Measurements from ENCODE around the gene KCNH3.

DNA sequence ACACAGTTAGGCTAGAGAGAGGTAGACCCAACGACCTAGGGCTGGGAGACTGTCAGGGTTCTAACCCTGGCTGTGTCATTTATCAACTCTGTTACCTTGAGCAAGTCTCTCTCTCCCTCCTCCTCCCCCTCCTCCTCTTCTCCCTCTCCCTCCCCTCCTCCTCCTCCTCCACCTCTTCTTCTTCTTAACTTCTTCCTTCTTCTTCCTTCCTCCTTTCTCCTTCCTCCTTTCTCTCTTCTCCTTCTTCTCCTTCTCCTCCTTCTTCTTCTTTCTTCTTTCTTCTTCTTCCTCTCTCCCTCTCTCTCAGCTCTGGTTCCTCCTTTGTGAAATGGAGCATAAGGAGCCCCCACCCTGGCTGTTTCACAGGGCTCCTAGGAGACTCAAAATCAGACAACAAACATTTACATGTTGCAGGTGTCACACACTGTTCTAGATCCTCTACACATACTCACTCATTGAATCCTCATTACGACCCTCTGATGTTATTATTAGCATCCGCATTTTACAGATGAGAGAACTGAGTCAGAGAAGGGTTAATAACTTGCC lies 2.2 kb upstream of the KCNH3 start:
- TF ChIP-seq, protein P1, sequence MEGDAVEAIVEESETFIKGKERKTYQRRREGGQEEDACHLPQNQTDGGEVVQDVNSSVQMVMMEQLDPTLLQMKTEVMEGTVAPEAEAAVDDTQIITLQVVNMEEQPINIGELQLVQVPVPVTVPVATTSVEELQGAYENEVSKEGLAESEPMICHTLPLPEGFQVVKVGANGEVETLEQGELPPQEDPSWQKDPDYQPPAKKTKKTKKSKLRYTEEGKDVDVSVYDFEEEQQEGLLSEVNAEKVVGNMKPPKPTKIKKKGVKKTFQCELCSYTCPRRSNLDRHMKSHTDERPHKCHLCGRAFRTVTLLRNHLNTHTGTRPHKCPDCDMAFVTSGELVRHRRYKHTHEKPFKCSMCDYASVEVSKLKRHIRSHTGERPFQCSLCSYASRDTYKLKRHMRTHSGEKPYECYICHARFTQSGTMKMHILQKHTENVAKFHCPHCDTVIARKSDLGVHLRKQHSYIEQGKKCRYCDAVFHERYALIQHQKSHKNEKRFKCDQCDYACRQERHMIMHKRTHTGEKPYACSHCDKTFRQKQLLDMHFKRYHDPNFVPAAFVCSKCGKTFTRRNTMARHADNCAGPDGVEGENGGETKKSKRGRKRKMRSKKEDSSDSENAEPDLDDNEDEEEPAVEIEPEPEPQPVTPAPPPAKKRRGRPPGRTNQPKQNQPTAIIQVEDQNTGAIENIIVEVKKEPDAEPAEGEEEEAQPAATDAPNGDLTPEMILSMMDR (conservative IDR thresholded peaks at IDR 0.05 in 1 of 2, IDR thresholded peaks at IDR 0.05 in 1 of 2; ENCODE audit: low read depth in 1 of 2, low read length in 2 of 2): no peak
- no peak for TF ChIP-seq EZH2 (IDR thresholded peaks at IDR 0.05; ENCODE audit: low read length, missing control alignments)
